Fibroblast of lung (primary cell): ENCODE measurements around the gene MNT. TPM values are rescaled to one million over a fixed set of nuclear protein-coding genes. Genes with fewer than 3 reads are reported as not detected.

Experiments
- DNase-seq, 2 donors: peaks; one replicate each; pipeline versions ENCODE4 v3.0.0 to v3.0.0-alpha.2; 2010; ENCODE audit warnings: low read depth in 2 of 2
- H2AFZ ChIP-seq: 2 replicates; pipeline ENCODE4 v1.5.1; 2012; ENCODE audit warnings: low read length, control low read depth, inconsistent platforms
- H3K27ac ChIP-seq: 2 replicates; pipeline ENCODE4 v1.5.1; 2011; ENCODE audit warnings: low read length, control low read depth; ENCODE audit not compliant: insufficient read depth
- H3K27me3 ChIP-seq: 2 replicates; pipeline ENCODE4 v1.5.1; 2011; ENCODE audit warnings: mild to moderate bottlenecking, low read length; ENCODE audit not compliant: control insufficient read depth, insufficient read depth
- H3K36me3 ChIP-seq: 2 replicates; pipeline ENCODE4 v1.5.1; 2011; ENCODE audit warnings: low read length; ENCODE audit not compliant: control insufficient read depth, insufficient read depth
- H3K4me1 ChIP-seq: 2 replicates; pipeline ENCODE4 v1.5.1; 2011; ENCODE audit warnings: low read length; ENCODE audit not compliant: control insufficient read depth, insufficient read depth; ENCODE audit errors: extremely low read depth
- H3K4me2 ChIP-seq: 2 replicates; pipeline ENCODE4 v1.5.1; 2011; ENCODE audit warnings: low read length, control low read depth; ENCODE audit not compliant: insufficient read depth; ENCODE audit errors: extremely low read depth
- H3K4me3 ChIP-seq, 4 experiments: fragments of 200-600 bp in 1 of 4; sonication (generic) in 1 of 4; replicated peaks in 1 of 4; 2 replicates each; pipeline ENCODE4 v1.5.1; 2011 to 2016; ENCODE audit warnings: low read length in 4 of 4, low read depth in 3 of 4, mild to moderate bottlenecking in 3 of 4, control low read depth in 2 of 4, inconsistent platforms in 1 of 4, mixed read lengths in 1 of 4; ENCODE audit not compliant: insufficient read depth in 1 of 4; ENCODE audit errors: control extremely low read depth in 1 of 4
- H3K79me2 ChIP-seq: 2 replicates; pipeline ENCODE4 v1.5.1; 2012; ENCODE audit warnings: mild to moderate bottlenecking, low read length, inconsistent platforms; ENCODE audit not compliant: control insufficient read depth, insufficient read depth
- H3K9ac ChIP-seq: 2 replicates; pipeline ENCODE4 v1.5.1; 2011; ENCODE audit warnings: mild to moderate bottlenecking, low read length, control low read depth; ENCODE audit not compliant: insufficient read depth
- H3K9me3 ChIP-seq: 2 replicates; pipeline ENCODE4 v1.5.1; 2012; ENCODE audit warnings: low read depth, low read length; ENCODE audit not compliant: control insufficient read depth, insufficient read depth
- H4K20me1 ChIP-seq: 2 replicates; pipeline ENCODE4 v1.5.1; 2011; ENCODE audit warnings: low read length; ENCODE audit not compliant: control insufficient read depth, insufficient read depth; ENCODE audit errors: extremely low read depth
- CTCF ChIP-seq, 2 donors: IDR thresholded peaks in 1 of 2; conservative IDR thresholded peaks in 1 of 2; 1 replicate in 1 of 2; 2 replicates in 1 of 2; pipeline ENCODE4 v1.5.1; 2011 to 2012; ENCODE audit warnings: low read length in 2 of 2, control low read depth in 1 of 2, inconsistent platforms in 1 of 2, low read depth in 1 of 2, mild to moderate bottlenecking in 1 of 2
- EZH2 ChIP-seq: IDR thresholded peaks from 2 replicates; pipeline ENCODE4 v1.5.1; 2012; ENCODE audit warnings: low read length, control low read depth, mild to moderate bottlenecking; ENCODE audit errors: missing control alignments
- polyA plus RNA-seq, 2 donors: library from polyadenylated mRNA; depleted of rRNA in 1 of 2; stranded (reverse) in 1 of 2; unstranded in 1 of 2; fragments of >200 nt; gene quantifications; 2 replicates each; pipeline ENCODE4 v1.2.1, GENCODE V29; 2011 to 2012; ENCODE audit warnings: missing spikeins in 1 of 2
- total RNA-seq: library from RNA; depleted of rRNA; stranded (reverse); fragments of >200 nt; gene quantifications from 2 replicates; pipeline ENCODE4 v1.2.1, GENCODE V29; 2014

The MNT gene
- total and polyA plus RNA-seq, 2 donors (not counting 1 experiment from before 2014, with no cell fraction given), result 1.7 to 8.4 TPM

GRCh38 chr17:2396568-2397246, 4.2 kb downstream of the MNT start:
- Histone ChIP-seq H3K27me3 (no peaks in the 10 kb centered on the region), H3K4me1 (peaks cover 41% of the 10 kb centered on the region), H3K9ac (peak overlapping the region; percentile 80), H3K4me2 (peak overlapping the region; percentile 85), H3K27ac (peak overlapping the region; percentile 98), H3K9me3 (no peaks in the 10 kb centered on the region), H3K79me2 (peaks cover 44% of the 10 kb centered on the region), H2AFZ (no peak overlapping the region), H4K20me1 (no peaks in the 10 kb centered on the region), H3K4me3 (peak overlapping the region; percentile 27 to 57 (median 46)), H3K36me3 (peaks cover 3% of the 10 kb centered on the region)
- TF ChIP-seq EZH2, result no peak
- no peak for TF ChIP-seq CTCF (conservative IDR thresholded peaks at IDR 0.05 in 1 of 2, IDR thresholded peaks at IDR 0.05 in 1 of 2; ENCODE audit: low read depth in 1 of 2, low read length in 2 of 2)
- peak; percentile 99 for DNase-seq

- H3K27me3 ChIP-seq, result no peaks in the 10 kb centered on the region
- no peak overlapping the region for H2AFZ ChIP-seq
- no peak for DNase-seq
- peak overlapping the region; percentile 98 for H3K27ac ChIP-seq
- no peak for TF ChIP-seq EZH2
- TF ChIP-seq CTCF (conservative IDR thresholded peaks at IDR 0.05 in 1 of 2, IDR thresholded peaks at IDR 0.05 in 1 of 2; ENCODE audit: low read depth in 1 of 2, low read length in 2 of 2), result no peak
- H3K4me3 ChIP-seq, result peak overlapping the region; percentile 27 to 57 (median 46)
- no peaks in the 10 kb centered on the region for H3K9me3 ChIP-seq
- peak overlapping the region; percentile 80 for H3K9ac ChIP-seq
- no peaks in the 10 kb centered on the region for H4K20me1 ChIP-seq
- peak overlapping the region; percentile 85 for H3K4me2 ChIP-seq
- peaks cover 43% of the 10 kb centered on the region for H3K4me1 ChIP-seq
- H3K79me2 ChIP-seq, result peaks cover 44% of the 10 kb centered on the region
- H3K36me3 ChIP-seq, result peaks cover 3% of the 10 kb centered on the region
These were observed 4.7 kb downstream of the MNT start for GRCh38 chr17:2396192-2396567.

- Histone ChIP-seq H3K9ac (peak overlapping the region; percentile 59), H3K9me3 (no peaks in the 10 kb centered on the region), H2AFZ (no peak overlapping the region), H3K4me2 (peak overlapping the region; percentile 85), H3K79me2 (peaks cover 44% of the 10 kb centered on the region), H4K20me1 (no peaks in the 10 kb centered on the region), H3K27me3 (no peaks in the 10 kb centered on the region), H3K36me3 (peaks cover 3% of the 10 kb centered on the region), H3K4me1 (peaks cover 45% of the 10 kb centered on the region), H3K4me3 (peak overlapping the region in 2 of 4 experiments; percentile 43 to 57), H3K27ac (peak overlapping the region; percentile 98)
- TF ChIP-seq CTCF (conservative IDR thresholded peaks at IDR 0.05 in 1 of 2, IDR thresholded peaks at IDR 0.05 in 1 of 2; ENCODE audit: low read depth in 1 of 2, low read length in 2 of 2), result peak in 1 of 2 donors; percentile 7
- no peak for TF ChIP-seq EZH2
- DNase-seq, result peak in 1 of 2 donors; percentile 36
These were observed 5.3 kb downstream of the MNT start for GRCh38 chr17:2395258-2396181.
